Vagina (tissue), 2 donors: ENCODE measurements around the gene TGM6. TPM values are rescaled to one million over a fixed set of nuclear protein-coding genes. Genes with fewer than 3 reads are reported as not detected.

ENCODE experiments used
- DNase-seq, 2 donors: peaks; one replicate each; pipeline ENCODE4 v3.0.0-alpha.2; 2017; ENCODE audit errors: extremely low spot score in 2 of 2
- H3K27ac ChIP-seq: fragments of 200-600 bp; sonication (generic); one replicate; pipeline ENCODE4 v1.5.1; 2019
- H3K27me3 ChIP-seq: fragments of 200-600 bp; sonication (generic); one replicate; pipeline ENCODE4 v1.5.1; 2019
- H3K36me3 ChIP-seq, 2 donors: fragments of 200-600 bp; sonication (generic); one replicate each; pipeline ENCODE4 v1.5.1; 2017 to 2019
- H3K4me1 ChIP-seq: fragments of 200-600 bp; sonication (generic); one replicate; pipeline ENCODE4 v1.5.1; 2019
- H3K4me3 ChIP-seq, 2 donors: fragments of 200-600 bp; sonication (generic); 1 replicate in 1 of 2; 2 replicates in 1 of 2; pipeline ENCODE4 v1.5.1; 2016 to 2019
- H3K9me3 ChIP-seq: fragments of 200-600 bp; sonication (generic); one replicate; pipeline ENCODE4 v1.5.1; 2019
- CTCF ChIP-seq, 3 experiments: fragments of 450-650 bp in 2 of 3; fragments of 200-600 bp in 1 of 3; sonication (generic) in 1 of 3; IDR thresholded peaks; one replicate each; pipeline ENCODE4 v1.5.1; 2017 to 2019; ENCODE audit warnings: antibody characterized with exemption in 3 of 3, mild to moderate bottlenecking in 2 of 3, moderate library complexity in 2 of 3
- POLR2A ChIP-seq, 2 donors: fragments of 450-650 bp; IDR thresholded peaks; one replicate each; pipeline ENCODE4 v1.6.1; 2017; ENCODE audit warnings: antibody characterized with exemption in 2 of 2, mild to moderate bottlenecking in 2 of 2, moderate library complexity in 2 of 2
- POLR2AphosphoS5 ChIP-seq, 2 donors: sonication (generic); formaldehyde crosslinking; IDR thresholded peaks; one replicate each; pipeline ENCODE4 v1.9.0; 2017; ENCODE audit warnings: antibody characterized with exemption in 2 of 2, mild to moderate bottlenecking in 2 of 2, low read depth in 1 of 2; ENCODE audit not compliant: insufficient read depth in 1 of 2
- intact Hi-C: fragments of 100-400 bp; cut with DNase I; formaldehyde crosslinking; loops from one replicate; pipeline ENCODE4 v1.15.1; 2023
- total RNA-seq: library from RNA; depleted of rRNA; stranded (reverse); fragments of >200 nt; gene quantifications from one replicate; pipeline ENCODE4 v1.2.3, GENCODE V29; 2016

The TGM6 gene
- total RNA-seq, 1 donor from 2014 or later = not detected

- DNase-seq = peak in 1 of 2 donors; percentile 77
- H3K27ac ChIP-seq = no peak overlapping the region
- no peak overlapping the region for H3K4me3 ChIP-seq
- H3K36me3 ChIP-seq = no peaks in the 10 kb centered on the region
- H3K4me1 ChIP-seq = no peaks in the 10 kb centered on the region
- no peaks in the 10 kb centered on the region for H3K9me3 ChIP-seq
- intact Hi-C loops = no loop called here
- no peaks in the 10 kb centered on the region for H3K27me3 ChIP-seq
- no peak for TF ChIP-seq CTCF (IDR thresholded peaks at IDR 0.05)
- TF ChIP-seq POLR2AphosphoS5 (IDR thresholded peaks at IDR 0.05; ENCODE audit: insufficient read depth in 1 of 2, low read depth in 1 of 2) = no peak
- TF ChIP-seq POLR2A (IDR thresholded peaks at IDR 0.05) = no peak
Measured at GRCh38 chr20:2399390-2399789, 18.7 kb downstream of the TGM6 start.

GRCh38 chr20:2400290-2400689, 19.6 kb downstream of the TGM6 start:
- Histone ChIP-seq H3K27ac (no peak overlapping the region), H3K36me3 (no peaks in the 10 kb centered on the region), H3K4me1 (no peaks in the 10 kb centered on the region), H3K4me3 (no peak overlapping the region), H3K9me3 (no peaks in the 10 kb centered on the region), H3K27me3 (no peaks in the 10 kb centered on the region)
- no peak for DNase-seq
- intact Hi-C loops = no loop called here
- TF ChIP-seq POLR2A (IDR thresholded peaks at IDR 0.05) (no peak), POLR2AphosphoS5 (IDR thresholded peaks at IDR 0.05; ENCODE audit: insufficient read depth in 1 of 2, low read depth in 1 of 2) (no peak), CTCF (IDR thresholded peaks at IDR 0.05) (no peak)

- Histone ChIP-seq H3K4me1 (no peaks in the 10 kb centered on the region), H3K27me3 (no peaks in the 10 kb centered on the region), H3K36me3 (no peaks in the 10 kb centered on the region), H3K9me3 (no peaks in the 10 kb centered on the region), H3K27ac (no peak overlapping the region), H3K4me3 (no peak overlapping the region)
- no peak for DNase-seq
- TF ChIP-seq CTCF (IDR thresholded peaks at IDR 0.05) (no peak), POLR2AphosphoS5 (IDR thresholded peaks at IDR 0.05; ENCODE audit: insufficient read depth in 1 of 2, low read depth in 1 of 2) (no peak), POLR2A (IDR thresholded peaks at IDR 0.05) (no peak)
- intact Hi-C loops = no loop called here
Measured at GRCh38 chr20:2401527-2401926, 20.8 kb downstream of the TGM6 start.

GRCh38 chr20:2402271-2402980, 21.7 kb downstream of the TGM6 start:
- H3K27ac ChIP-seq = no peak overlapping the region
- H3K4me3 ChIP-seq = no peak overlapping the region
- TF ChIP-seq POLR2A (IDR thresholded peaks at IDR 0.05) (no peak), CTCF (IDR thresholded peaks at IDR 0.05) (no peak), POLR2AphosphoS5 (IDR thresholded peaks at IDR 0.05; ENCODE audit: insufficient read depth in 1 of 2, low read depth in 1 of 2) (no peak)
- H3K9me3 ChIP-seq = no peaks in the 10 kb centered on the region
- intact Hi-C loops = no loop called here
- peak in 1 of 2 donors; percentile 55 for DNase-seq
- no peaks in the 10 kb centered on the region for H3K4me1 ChIP-seq
- no peaks in the 10 kb centered on the region for H3K27me3 ChIP-seq
- H3K36me3 ChIP-seq = no peaks in the 10 kb centered on the region

- Histone ChIP-seq H3K4me1 (no peaks in the 10 kb centered on the region), H3K27me3 (no peaks in the 10 kb centered on the region), H3K27ac (no peak overlapping the region), H3K9me3 (no peaks in the 10 kb centered on the region), H3K36me3 (no peaks in the 10 kb centered on the region), H3K4me3 (no peak overlapping the region)
- intact Hi-C loops = no loop called here
- no peak for TF ChIP-seq POLR2AphosphoS5 (IDR thresholded peaks at IDR 0.05; ENCODE audit: insufficient read depth in 1 of 2, low read depth in 1 of 2)
- DNase-seq = peak in 1 of 2 donors; percentile 31
Measured at GRCh38 chr20:2403291-2404052, 22.8 kb downstream of the TGM6 start.
